ENCODE measurements around the gene TSR1.

DNA sequence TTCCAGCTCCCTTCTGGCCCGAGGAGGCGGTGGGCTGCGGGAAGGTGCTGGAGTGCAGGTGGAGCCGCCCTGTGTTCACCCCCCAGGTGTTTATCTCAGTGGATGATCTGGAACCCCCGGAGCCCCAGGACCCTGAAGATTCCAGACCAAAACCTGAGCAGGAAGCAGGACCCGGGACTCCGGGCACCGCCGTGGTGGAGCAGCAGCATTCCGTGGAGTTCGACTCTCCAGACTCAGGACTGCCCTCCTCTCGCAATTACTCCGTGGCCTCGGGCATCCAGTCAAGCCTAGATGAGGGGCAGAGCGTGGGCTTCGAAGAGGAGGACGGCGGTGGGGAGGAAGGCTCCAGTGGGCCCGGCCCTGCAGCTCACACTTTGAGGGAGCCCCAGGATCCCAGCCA is 39.1 kb upstream of the TSR1 start:
- TF ChIP-seq, protein P1, sequence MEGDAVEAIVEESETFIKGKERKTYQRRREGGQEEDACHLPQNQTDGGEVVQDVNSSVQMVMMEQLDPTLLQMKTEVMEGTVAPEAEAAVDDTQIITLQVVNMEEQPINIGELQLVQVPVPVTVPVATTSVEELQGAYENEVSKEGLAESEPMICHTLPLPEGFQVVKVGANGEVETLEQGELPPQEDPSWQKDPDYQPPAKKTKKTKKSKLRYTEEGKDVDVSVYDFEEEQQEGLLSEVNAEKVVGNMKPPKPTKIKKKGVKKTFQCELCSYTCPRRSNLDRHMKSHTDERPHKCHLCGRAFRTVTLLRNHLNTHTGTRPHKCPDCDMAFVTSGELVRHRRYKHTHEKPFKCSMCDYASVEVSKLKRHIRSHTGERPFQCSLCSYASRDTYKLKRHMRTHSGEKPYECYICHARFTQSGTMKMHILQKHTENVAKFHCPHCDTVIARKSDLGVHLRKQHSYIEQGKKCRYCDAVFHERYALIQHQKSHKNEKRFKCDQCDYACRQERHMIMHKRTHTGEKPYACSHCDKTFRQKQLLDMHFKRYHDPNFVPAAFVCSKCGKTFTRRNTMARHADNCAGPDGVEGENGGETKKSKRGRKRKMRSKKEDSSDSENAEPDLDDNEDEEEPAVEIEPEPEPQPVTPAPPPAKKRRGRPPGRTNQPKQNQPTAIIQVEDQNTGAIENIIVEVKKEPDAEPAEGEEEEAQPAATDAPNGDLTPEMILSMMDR (IDR thresholded peaks at IDR 0.05; ENCODE audit: insufficient read depth, low read length, poor library complexity, severe bottlenecking) = no peak
- TF ChIP-seq EZH2phosphoT487 (conservative IDR thresholded peaks at IDR 0.05; ENCODE audit: low read length) = no peak

Measured in SU-DHL-6 (cell line).